GM10847 (cell line): ENCODE measurements around the gene RAB37.

Source experiments
- POLR2A ChIP-seq: IDR thresholded peaks from 2 replicates; pipeline ENCODE4 v1.6.1; 2011; ENCODE audit not compliant: insufficient read length; ENCODE audit errors: extremely low read depth

The RAB37 gene, protein sequence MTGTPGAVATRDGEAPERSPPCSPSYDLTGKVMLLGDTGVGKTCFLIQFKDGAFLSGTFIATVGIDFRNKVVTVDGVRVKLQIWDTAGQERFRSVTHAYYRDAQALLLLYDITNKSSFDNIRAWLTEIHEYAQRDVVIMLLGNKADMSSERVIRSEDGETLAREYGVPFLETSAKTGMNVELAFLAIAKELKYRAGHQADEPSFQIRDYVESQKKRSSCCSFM

DNA sequence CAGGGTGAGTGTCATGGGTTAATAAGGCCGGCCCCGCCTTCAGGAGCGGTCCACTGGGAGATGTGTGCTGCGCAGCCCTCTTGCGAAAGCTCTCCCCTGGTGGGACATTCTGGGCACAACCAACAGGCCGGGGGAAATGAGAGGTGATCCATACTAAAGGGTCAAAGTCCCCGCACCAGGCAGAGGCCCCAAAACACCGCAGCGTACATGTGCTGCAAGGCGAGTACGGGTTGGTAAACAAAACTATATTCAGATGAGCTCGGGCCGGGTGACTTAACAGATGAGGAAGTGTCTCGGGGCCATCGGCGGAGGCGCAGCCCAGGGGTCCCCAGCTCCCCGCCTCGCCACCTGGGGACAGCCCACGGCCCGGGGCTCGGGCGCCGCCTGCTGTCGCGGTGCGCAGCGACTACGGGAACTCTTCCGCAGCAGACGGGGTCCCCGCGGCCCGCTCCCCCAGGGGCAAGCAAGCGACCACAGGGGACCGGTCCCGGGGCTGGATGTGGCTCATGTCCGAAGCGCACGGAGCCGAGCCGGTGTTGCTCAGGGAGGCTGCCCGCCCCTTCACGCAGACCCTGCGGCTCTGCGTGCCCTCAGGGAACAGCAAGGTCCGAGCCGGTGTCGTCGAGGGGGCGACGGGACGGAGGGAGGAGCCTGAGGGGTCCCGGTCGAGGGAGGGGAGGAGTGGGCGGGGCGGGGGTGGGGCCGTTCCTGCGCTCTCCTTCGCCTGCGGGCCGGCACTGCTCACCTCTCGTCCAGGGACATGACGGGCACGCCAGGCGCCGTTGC lies at the start of gene RAB37:
Gene RAB37 (plus strand): TSS at position 744 of the 786 bp plus-strand sequence. CDS start 17 bp downstream, at position 761.
- TF ChIP-seq POLR2A = no peak

DNA sequence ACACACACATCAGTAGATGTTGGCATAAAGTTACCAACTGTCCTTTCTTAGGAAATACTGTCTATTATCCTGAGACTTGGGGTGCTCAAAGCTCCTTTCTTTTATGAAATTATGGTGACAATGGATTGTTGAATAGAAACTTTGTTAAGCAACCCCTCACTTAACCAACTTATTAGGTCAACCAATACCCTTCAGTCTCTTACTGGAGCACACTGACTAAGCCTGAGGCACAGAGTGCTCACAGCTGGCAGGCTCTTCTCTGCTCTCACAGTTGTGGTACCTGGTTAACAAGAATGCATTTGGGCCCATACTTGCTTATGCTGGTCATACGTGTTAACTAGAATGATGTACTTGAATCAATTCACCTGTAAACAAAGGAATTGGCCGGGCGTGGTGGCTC lies 49.2 kb upstream of the RAB37 start:
- TF ChIP-seq POLR2A = no peak

DNA sequence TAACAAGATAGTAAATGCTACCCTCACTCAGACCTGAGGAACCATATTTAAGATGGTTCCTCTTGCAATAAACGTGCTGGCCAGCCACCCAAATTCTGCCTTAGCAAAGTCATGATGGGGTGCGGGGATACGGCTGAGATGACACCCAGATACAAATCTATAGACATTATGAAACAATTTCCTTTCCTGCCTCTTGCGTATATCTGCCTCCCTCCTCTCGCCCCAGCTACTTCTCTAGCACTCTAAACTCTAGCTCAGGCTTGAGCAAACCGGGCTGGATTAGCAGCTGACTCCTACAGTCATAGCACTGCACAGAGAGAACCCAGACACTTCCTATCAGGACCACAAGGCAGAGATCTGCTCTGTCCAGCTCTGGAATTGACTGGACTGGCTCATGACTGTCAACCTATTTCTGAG lies 46.6 kb upstream of the RAB37 start:
- no peak for TF ChIP-seq POLR2A

DNA sequence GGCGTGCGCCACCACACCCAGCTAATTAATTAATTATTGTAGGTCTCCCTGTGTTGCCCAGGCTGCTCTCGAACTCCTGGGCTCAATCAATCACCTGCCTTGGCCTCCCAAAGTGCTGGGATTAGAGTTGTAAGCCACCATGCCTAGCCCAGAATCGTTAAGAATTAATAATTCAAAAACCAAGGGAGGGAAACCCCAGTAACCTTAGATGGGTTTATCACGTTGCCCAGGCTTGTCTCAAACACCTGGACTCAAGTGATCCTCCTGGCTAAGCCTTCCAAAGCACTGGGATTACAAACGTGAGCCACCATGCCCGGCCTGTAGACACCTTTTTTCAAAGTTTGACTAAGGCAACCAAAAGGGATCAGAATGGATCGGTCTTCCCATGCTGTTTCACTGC lies 45.9 kb upstream of the RAB37 start:
- no peak for TF ChIP-seq POLR2A

- TF ChIP-seq POLR2A = no peak
Observed at GRCh38 chr17:74694081-74694480, 43.0 kb upstream of the RAB37 start.

DNA sequence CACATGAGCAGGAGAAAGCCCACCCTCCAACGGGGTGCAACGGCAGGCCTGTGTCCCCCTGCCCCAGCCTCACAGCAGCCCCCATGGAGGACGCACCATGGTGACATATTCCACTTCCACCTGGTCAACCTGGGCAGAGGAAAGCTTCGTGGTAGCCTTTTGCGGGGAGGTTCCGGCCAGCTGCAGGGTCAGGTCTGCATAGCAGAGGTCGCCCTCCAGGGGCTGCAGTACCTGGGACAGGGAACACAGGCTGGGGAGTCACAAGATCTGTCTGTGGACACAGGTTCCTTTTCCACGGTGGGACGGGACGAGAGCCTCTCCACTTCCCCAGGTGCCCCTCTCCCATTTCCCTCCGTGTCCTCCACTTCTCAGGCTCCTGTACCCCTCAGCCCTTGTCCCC lies 41.4 kb upstream of the RAB37 start:
- TF ChIP-seq POLR2A = no peak

DNA sequence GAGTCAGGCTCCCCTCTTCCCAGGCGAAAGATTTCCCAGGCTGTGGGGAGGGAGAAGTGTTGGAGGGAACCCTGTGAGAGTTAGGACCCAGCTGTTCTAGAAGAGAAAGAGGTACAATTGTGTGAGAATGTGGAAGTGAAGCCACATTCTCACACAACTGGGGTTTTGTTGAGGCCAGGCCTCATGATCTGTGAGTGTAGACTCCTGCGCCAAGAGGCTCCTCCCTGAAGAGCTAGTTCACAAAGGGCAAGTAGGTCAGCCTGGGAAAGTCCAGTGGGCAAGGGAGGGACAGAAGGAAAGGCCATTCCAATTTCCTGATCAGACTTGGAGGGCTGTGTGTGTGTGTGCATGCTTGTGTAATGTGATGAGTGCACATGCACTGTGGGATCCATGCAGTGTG lies 39.5 kb upstream of the RAB37 start:
- TF ChIP-seq POLR2A = no peak

- no peak for TF ChIP-seq POLR2A
Observed at GRCh38 chr17:74698069-74698468, 39.0 kb upstream of the RAB37 start.

- no peak for TF ChIP-seq POLR2A
Observed at GRCh38 chr17:74699236-74699635, 37.8 kb upstream of the RAB37 start.

DNA sequence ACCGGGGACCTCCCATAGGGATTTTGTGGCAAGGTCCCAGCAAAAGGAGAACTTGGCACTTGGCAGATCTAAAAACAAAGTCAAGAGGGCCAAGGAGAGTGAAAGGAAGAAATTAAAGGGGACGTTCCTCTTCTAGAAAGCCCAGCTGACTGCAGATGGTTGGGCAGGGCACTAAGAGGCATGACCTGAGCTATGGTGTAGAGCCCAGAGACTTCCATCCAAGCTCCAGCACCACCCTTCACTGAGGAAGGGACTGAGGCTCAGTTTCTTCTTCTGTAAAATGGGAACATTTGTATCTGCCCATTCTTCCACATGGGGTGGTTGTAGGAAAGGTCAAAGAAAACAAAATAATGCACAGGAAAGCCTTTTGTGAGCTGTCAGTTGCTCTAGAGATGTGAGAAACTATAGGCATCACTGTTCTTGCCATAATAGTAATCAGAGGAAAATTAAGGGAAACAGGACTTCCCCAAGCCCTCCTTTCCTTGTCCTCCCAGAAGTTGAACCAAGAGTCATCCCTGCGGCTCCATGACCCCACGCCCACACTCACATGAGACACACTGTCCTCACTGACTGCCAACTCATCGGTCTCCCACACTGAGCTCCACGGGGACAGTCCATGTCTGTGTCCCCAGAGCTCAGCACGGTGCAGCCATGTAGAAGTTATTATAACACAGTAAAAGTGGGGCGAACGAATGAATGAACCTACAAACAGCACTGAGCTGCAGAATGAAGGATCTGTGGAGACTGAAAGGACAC lies 34.8 kb upstream of the RAB37 start:
- no peak for TF ChIP-seq POLR2A

GRCh38 chr17:74703311-74703710 lies 33.7 kb upstream of the RAB37 start:
- no peak for TF ChIP-seq POLR2A

GRCh38 chr17:74704544-74704943 lies 32.5 kb upstream of the RAB37 start:
- no peak for TF ChIP-seq POLR2A

- TF ChIP-seq POLR2A = no peak
Observed at GRCh38 chr17:74711058-74711824, 25.8 kb upstream of the RAB37 start.

DNA sequence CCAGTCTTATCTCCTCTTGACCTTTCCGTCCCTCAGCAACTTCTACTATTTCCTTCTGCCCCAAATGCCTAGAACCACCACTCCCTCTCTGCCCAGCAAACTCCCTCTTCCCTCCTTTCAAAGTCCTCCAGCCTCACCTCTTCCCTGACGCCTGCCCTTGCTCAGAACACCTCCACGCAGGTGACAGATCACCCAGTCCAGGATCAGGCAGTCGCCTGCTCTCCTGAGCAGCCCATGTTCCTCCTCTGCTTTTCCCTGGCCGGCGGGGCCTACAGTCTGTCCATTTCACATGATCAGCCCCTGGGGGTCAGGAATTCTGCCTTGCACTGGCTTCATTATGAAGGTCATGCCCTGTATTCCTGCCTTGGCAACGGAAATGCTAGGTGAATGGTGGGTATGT lies 24.8 kb upstream of the RAB37 start:
- no peak for TF ChIP-seq POLR2A

GRCh38 chr17:74712756-74713155 lies 24.3 kb upstream of the RAB37 start, which contains the start of gene CD300LF:
Gene CD300LF, minus strand, starts transcription at chr17:74712923. Its CDS starts 57 bp downstream, at chr17:74712866.
- TF ChIP-seq POLR2A = no peak
